HepG2 (cell line): Measurements from ENCODE around the gene MILR1.

Source experiments
- BRCA1 ChIP-seq: sonication (generic); formaldehyde crosslinking; IDR thresholded peaks from 2 replicates; pipeline ENCODE4 v1.4.0; 2020; ENCODE audit warnings: missing genetic modification reagents
- CC2D1A ChIP-seq: sonication (generic); formaldehyde crosslinking; IDR thresholded peaks from 2 replicates; pipeline ENCODE4 v1.8.1; 2023; ENCODE audit warnings: mild to moderate bottlenecking, missing genetic modification reagents
- DMAP1 ChIP-seq: IDR thresholded peaks from 2 replicates; pipeline ENCODE4 v1.6.1; 2016
- RELA ChIP-seq: sonication (generic); formaldehyde crosslinking; IDR thresholded peaks from 2 replicates; pipeline ENCODE4 v1.4.0; 2020; ENCODE audit warnings: missing genetic modification reagents
- SMC3 ChIP-seq: IDR thresholded peaks from 2 replicates; pipeline ENCODE4 v1.6.1; 2011; ENCODE audit warnings: low read length, improper control_type of control experiment
- SNRNP70 ChIP-seq: fragments of 200-400 bp; formaldehyde crosslinking; IDR thresholded peaks from 2 replicates; pipeline ENCODE4 v1.6.1; 2017; ENCODE audit warnings: mild to moderate bottlenecking, low read depth, low read length, moderate library complexity
- TBP ChIP-seq: sonication (generic); formaldehyde crosslinking; IDR thresholded peaks from 2 replicates; pipeline ENCODE4 v1.5.0; 2020; ENCODE audit warnings: missing genetic modification reagents
- TMF1 ChIP-seq: sonication (generic); formaldehyde crosslinking; IDR thresholded peaks from 2 replicates; pipeline ENCODE4 v1.8.1; 2022; ENCODE audit warnings: low read depth, missing genetic modification reagents
- ZFYVE20 ChIP-seq: sonication (generic); formaldehyde crosslinking; IDR thresholded peaks from 2 replicates; pipeline ENCODE4 v1.8.0; 2023; ENCODE audit warnings: low read depth, mild to moderate bottlenecking, moderate library complexity, missing genetic modification reagents, borderline replicate concordance
- ZKSCAN1 ChIP-seq: fragments of 150-350 bp; IDR thresholded peaks from 2 replicates; pipeline ENCODE4 v1.6.1; 2014; ENCODE audit warnings: low read length
- ZZZ3 ChIP-seq: sonication (generic); formaldehyde crosslinking; IDR thresholded peaks from 2 replicates; pipeline ENCODE4 v1.4.0; 2020; ENCODE audit warnings: missing genetic modification reagents, mild to moderate bottlenecking, borderline replicate concordance
- TF ChIP-seq, protein P1 (sequence below): sonication (generic); formaldehyde crosslinking; IDR thresholded peaks from 2 replicates; pipeline ENCODE4 v1.5.1; 2020; ENCODE audit warnings: missing genetic modification reagents, mild to moderate bottlenecking, borderline replicate concordance
- TF ChIP-seq, protein P2 (sequence below): sonication (generic); formaldehyde crosslinking; IDR thresholded peaks from 2 replicates; pipeline ENCODE4 v1.5.0; 2020; ENCODE audit warnings: mild to moderate bottlenecking, missing genetic modification reagents, moderate library complexity
- TF ChIP-seq, protein P3 (sequence below): IDR thresholded peaks from 2 replicates; pipeline ENCODE4 v1.6.1; 2016; ENCODE audit warnings: low read depth

GRCh38 chr17:64504769-64505339 is 55.9 kb downstream of the MILR1 start:
- no peak for TF ChIP-seq TMF1 (CRISPR knock-in tag)
- no peak for TF ChIP-seq RELA
- TF ChIP-seq CC2D1A (CRISPR knock-in tag): no peak
- TF ChIP-seq, protein P1, sequence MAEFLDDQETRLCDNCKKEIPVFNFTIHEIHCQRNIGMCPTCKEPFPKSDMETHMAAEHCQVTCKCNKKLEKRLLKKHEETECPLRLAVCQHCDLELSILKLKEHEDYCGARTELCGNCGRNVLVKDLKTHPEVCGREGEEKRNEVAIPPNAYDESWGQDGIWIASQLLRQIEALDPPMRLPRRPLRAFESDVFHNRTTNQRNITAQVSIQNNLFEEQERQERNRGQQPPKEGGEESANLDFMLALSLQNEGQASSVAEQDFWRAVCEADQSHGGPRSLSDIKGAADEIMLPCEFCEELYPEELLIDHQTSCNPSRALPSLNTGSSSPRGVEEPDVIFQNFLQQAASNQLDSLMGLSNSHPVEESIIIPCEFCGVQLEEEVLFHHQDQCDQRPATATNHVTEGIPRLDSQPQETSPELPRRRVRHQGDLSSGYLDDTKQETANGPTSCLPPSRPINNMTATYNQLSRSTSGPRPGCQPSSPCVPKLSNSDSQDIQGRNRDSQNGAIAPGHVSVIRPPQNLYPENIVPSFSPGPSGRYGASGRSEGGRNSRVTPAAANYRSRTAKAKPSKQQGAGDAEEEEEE: no peak
- TF ChIP-seq SNRNP70: no peak
- TF ChIP-seq ZFYVE20 (CRISPR knock-in tag): no peak
- no peak for TF ChIP-seq SMC3
- TF ChIP-seq DMAP1 (CRISPR knock-in tag): no peak
- TF ChIP-seq ZKSCAN1: no peak
- TF ChIP-seq ZZZ3 (CRISPR knock-in tag): no peak
- TF ChIP-seq TBP (CRISPR knock-in tag): no peak
- TF ChIP-seq, protein P2, sequence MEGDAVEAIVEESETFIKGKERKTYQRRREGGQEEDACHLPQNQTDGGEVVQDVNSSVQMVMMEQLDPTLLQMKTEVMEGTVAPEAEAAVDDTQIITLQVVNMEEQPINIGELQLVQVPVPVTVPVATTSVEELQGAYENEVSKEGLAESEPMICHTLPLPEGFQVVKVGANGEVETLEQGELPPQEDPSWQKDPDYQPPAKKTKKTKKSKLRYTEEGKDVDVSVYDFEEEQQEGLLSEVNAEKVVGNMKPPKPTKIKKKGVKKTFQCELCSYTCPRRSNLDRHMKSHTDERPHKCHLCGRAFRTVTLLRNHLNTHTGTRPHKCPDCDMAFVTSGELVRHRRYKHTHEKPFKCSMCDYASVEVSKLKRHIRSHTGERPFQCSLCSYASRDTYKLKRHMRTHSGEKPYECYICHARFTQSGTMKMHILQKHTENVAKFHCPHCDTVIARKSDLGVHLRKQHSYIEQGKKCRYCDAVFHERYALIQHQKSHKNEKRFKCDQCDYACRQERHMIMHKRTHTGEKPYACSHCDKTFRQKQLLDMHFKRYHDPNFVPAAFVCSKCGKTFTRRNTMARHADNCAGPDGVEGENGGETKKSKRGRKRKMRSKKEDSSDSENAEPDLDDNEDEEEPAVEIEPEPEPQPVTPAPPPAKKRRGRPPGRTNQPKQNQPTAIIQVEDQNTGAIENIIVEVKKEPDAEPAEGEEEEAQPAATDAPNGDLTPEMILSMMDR (CRISPR knock-in tag): no peak
- TF ChIP-seq, protein P3, sequence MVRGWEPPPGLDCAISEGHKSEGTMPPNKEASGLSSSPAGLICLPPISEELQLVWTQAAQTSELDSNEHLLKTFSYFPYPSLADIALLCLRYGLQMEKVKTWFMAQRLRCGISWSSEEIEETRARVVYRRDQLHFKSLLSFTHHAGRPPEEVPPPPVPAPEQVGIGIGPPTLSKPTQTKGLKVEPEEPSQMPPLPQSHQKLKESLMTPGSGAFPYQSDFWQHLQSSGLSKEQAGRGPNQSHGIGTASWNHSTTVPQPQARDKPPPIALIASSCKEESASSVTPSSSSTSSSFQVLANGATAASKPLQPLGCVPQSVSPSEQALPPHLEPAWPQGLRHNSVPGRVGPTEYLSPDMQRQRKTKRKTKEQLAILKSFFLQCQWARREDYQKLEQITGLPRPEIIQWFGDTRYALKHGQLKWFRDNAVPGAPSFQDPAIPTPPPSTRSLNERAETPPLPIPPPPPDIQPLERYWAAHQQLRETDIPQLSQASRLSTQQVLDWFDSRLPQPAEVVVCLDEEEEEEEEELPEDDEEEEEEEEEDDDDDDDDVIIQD: no peak; the same call in 1 of the 2 replicates
- no peak for TF ChIP-seq BRCA1 (CRISPR knock-in tag)
